A673 (cell line): ENCODE measurements around the gene MCM8.

Experiments
- CTCF ChIP-seq: fragments of 300-800, 200-600 bp; sonication (generic); conservative IDR thresholded peaks from 2 replicates; pipeline ENCODE4 v1.5.1; 2017; ENCODE audit warnings: low read depth, mild to moderate bottlenecking, antibody characterized with exemption, low read length, moderate library complexity, mixed read lengths
- EZH2 ChIP-seq: fragments of 200-600 bp; sonication (generic); IDR thresholded peaks from 2 replicates; pipeline ENCODE4 v1.6.1; 2017; ENCODE audit warnings: borderline replicate concordance, low read depth, mild to moderate bottlenecking, mixed read lengths, antibody characterized with exemption, low read length; ENCODE audit not compliant: poor library complexity, severe bottlenecking

GRCh38 chr20:6014957-6015356 lies 64.5 kb downstream of the MCM8 start:
- no peak for TF ChIP-seq CTCF
- TF ChIP-seq EZH2 = no peak
